A673 (cell line): ENCODE results near the gene NPHP4. TPM values are rescaled to one million over a fixed set of nuclear protein-coding genes. Genes with fewer than 3 reads are reported as not detected.

Experiments
- BruUV-seq: library from RNA; stranded (reverse); fragments of 400-500 nt; replicated peaks from 2 replicates; lab custom pipeline; 2021; lab: Mats Ljungman, UMichigan
- CTCF ChIA-PET: fragments of 300-600 bp; sonication (Branson Sonifier 250); formaldehyde crosslinking; loops from one replicate; lab custom pipeline; 2022; ENCODE audit warnings: antibody characterized with exemption; lab: Charles Lee
- POLR2A ChIA-PET: fragments of 300-600 bp; sonication (Branson Sonifier 250); formaldehyde crosslinking; loops from one replicate; lab custom pipeline; 2022; ENCODE audit warnings: antibody characterized with exemption; ENCODE audit not compliant: low non-redundant PET; lab: Charles Lee
- DNase-seq: peaks from one replicate; pipeline ENCODE4 v3.0.0-alpha.2; 2015; ENCODE audit warnings: low spot score
- H3K27ac ChIP-seq: fragments of 200-600 bp; sonication (generic); 2 replicates; pipeline ENCODE4 v1.5.1; 2016; ENCODE audit warnings: mixed run types, low read depth, mild to moderate bottlenecking, mixed read lengths, antibody characterized with exemption, low read length; ENCODE audit not compliant: poor library complexity, severe bottlenecking
- H3K27me3 ChIP-seq: fragments of 200-600 bp; sonication (generic); replicated peaks from 2 replicates; pipeline ENCODE4 v1.6.1; 2017; ENCODE audit warnings: mixed run types, low read depth, mild to moderate bottlenecking, mixed read lengths, antibody characterized with exemption, low read length; ENCODE audit not compliant: insufficient read depth, poor library complexity
- H3K36me3 ChIP-seq: fragments of 200-600 bp; sonication (generic); 2 replicates; pipeline ENCODE4 v1.6.1; 2016; ENCODE audit warnings: mixed run types, mild to moderate bottlenecking, mixed read lengths, antibody characterized with exemption, low read length; ENCODE audit not compliant: insufficient read depth, poor library complexity, severe bottlenecking
- H3K4me1 ChIP-seq: fragments of 200-600 bp; sonication (generic); 2 replicates; pipeline ENCODE4 v1.6.1; 2017; ENCODE audit warnings: mixed run types, mild to moderate bottlenecking, mixed read lengths, antibody characterized with exemption, low read length; ENCODE audit not compliant: insufficient read depth, poor library complexity, severe bottlenecking
- H3K4me3 ChIP-seq: fragments of 200-600 bp; sonication (generic); 2 replicates; pipeline ENCODE4 v1.5.1; 2016; ENCODE audit warnings: low read depth, mixed run types, mild to moderate bottlenecking, mixed read lengths, low read length; ENCODE audit not compliant: poor library complexity, severe bottlenecking
- H3K9me3 ChIP-seq: fragments of 200-600 bp; sonication (generic); 2 replicates; pipeline ENCODE4 v1.6.1; 2016; ENCODE audit warnings: mixed run types, low read depth, mild to moderate bottlenecking, mixed read lengths, antibody characterized with exemption, low read length; ENCODE audit not compliant: poor library complexity, severe bottlenecking
- EZH2 ChIP-seq: fragments of 200-600 bp; sonication (generic); IDR thresholded peaks from 2 replicates; pipeline ENCODE4 v1.6.1; 2017; ENCODE audit warnings: borderline replicate concordance, low read depth, mild to moderate bottlenecking, mixed read lengths, antibody characterized with exemption, low read length; ENCODE audit not compliant: poor library complexity, severe bottlenecking
- intact Hi-C: fragments of 100-400 bp; cut with micrococcal nuclease; formaldehyde crosslinking; loops from one replicate; pipeline ENCODE4 v1.10.0; 2022; ENCODE audit not compliant: unreplicated experiment
- total RNA-seq: library from RNA; stranded (reverse); gene quantifications from 2 replicates; pipeline ENCODE4 v1.2.3, GENCODE V29; 2021
- TF ChIP-seq, protein P1 (sequence below): fragments of 300-800, 200-600 bp; sonication (generic); conservative IDR thresholded peaks from 2 replicates; pipeline ENCODE4 v1.5.1; 2017; ENCODE audit warnings: low read depth, mild to moderate bottlenecking, antibody characterized with exemption, low read length, moderate library complexity, mixed read lengths

The NPHP4 gene
- total RNA-seq, 1 experiment from 2014 or later = 27.6 TPM

GRCh38 chr1:6012529-6013318 lies 20.5 kb upstream of the NPHP4 start:
- POLR2A ChIA-PET = no interaction called here
- CTCF ChIA-PET = no interaction called here
- Histone ChIP-seq H3K27me3 (no peaks in the 10 kb centered on the region), H3K4me3 (no peak overlapping the region), H3K27ac (no peak overlapping the region), H3K4me1 (no peaks in the 10 kb centered on the region), H3K9me3 (no peaks in the 10 kb centered on the region), H3K36me3 (no peaks in the 10 kb centered on the region)
- BruUV-seq = no TSS peak
- intact Hi-C loops = no loop called here
- DNase-seq = no peak
- no peak for TF ChIP-seq EZH2
- TF ChIP-seq, protein P1, sequence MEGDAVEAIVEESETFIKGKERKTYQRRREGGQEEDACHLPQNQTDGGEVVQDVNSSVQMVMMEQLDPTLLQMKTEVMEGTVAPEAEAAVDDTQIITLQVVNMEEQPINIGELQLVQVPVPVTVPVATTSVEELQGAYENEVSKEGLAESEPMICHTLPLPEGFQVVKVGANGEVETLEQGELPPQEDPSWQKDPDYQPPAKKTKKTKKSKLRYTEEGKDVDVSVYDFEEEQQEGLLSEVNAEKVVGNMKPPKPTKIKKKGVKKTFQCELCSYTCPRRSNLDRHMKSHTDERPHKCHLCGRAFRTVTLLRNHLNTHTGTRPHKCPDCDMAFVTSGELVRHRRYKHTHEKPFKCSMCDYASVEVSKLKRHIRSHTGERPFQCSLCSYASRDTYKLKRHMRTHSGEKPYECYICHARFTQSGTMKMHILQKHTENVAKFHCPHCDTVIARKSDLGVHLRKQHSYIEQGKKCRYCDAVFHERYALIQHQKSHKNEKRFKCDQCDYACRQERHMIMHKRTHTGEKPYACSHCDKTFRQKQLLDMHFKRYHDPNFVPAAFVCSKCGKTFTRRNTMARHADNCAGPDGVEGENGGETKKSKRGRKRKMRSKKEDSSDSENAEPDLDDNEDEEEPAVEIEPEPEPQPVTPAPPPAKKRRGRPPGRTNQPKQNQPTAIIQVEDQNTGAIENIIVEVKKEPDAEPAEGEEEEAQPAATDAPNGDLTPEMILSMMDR = no peak

GRCh38 chr1:6011946-6012258 lies 19.7 kb upstream of the NPHP4 start:
- Histone ChIP-seq H3K4me3 (no peak overlapping the region), H3K4me1 (peaks cover 8% of the 10 kb centered on the region), H3K27ac (no peak overlapping the region), H3K36me3 (no peaks in the 10 kb centered on the region), H3K9me3 (no peaks in the 10 kb centered on the region), H3K27me3 (no peaks in the 10 kb centered on the region)
- intact Hi-C loops = no loop called here
- no TSS peak for BruUV-seq
- TF ChIP-seq, protein P1 = no peak
- TF ChIP-seq EZH2 = no peak
- POLR2A ChIA-PET = no interaction called here
- DNase-seq = no peak
- CTCF ChIA-PET = no interaction called here

GRCh38 chr1:6011161-6011945 lies 19.1 kb upstream of the NPHP4 start:
- no peak overlapping the region for H3K27ac ChIP-seq
- BruUV-seq = no TSS peak
- H3K4me3 ChIP-seq = no peak overlapping the region
- DNase-seq = no peak
- ChIA-PET POLR2A (no interaction called here), CTCF (no interaction called here)
- intact Hi-C loops = no loop called here
- TF ChIP-seq, protein P1 = no peak
- no peak for TF ChIP-seq EZH2
- peaks cover 10% of the 10 kb centered on the region for H3K4me1 ChIP-seq
- no peaks in the 10 kb centered on the region for H3K36me3 ChIP-seq
- H3K27me3 ChIP-seq = no peaks in the 10 kb centered on the region
- H3K9me3 ChIP-seq = no peaks in the 10 kb centered on the region
